NB4 (cell line): ENCODE measurements around the gene CFAP45.

Experiments used
- CTCF ChIP-seq: IDR thresholded peaks from one replicate; pipeline ENCODE4 v1.5.1; 2012; ENCODE audit warnings: low read depth, low read length
- MAX ChIP-seq: IDR thresholded peaks from 2 replicates; pipeline ENCODE4 v1.6.1; 2011; ENCODE audit warnings: low read depth, low read length
- POLR2A ChIP-seq: IDR thresholded peaks from 2 replicates; pipeline ENCODE4 v1.6.1; 2011; ENCODE audit warnings: mild to moderate bottlenecking; ENCODE audit not compliant: insufficient read length; ENCODE audit errors: extremely low read depth

- no peak for TF ChIP-seq CTCF
- TF ChIP-seq POLR2A, result no peak
- no peak for TF ChIP-seq MAX
Observed at GRCh38 chr1:159924025-159924790, 24.2 kb upstream of the CFAP45 start.
